ENCODE results near the gene RUBCN.
"Not testable (repeated sequence)": the region's sequence is repeated elsewhere in the genome, so short reads cannot be mapped to it uniquely, and the experiment has no call there.

- TF ChIP-seq CTCF (conservative IDR thresholded peaks at IDR 0.05; ENCODE audit: low read depth, low read length); EZH2 (IDR thresholded peaks at IDR 0.05; ENCODE audit: borderline replicate concordance, low read depth, low read length, poor library complexity, severe bottlenecking): not testable (repeated sequence)
Measured at GRCh38 chr3:197731483-197731882, 5.2 kb downstream of the RUBCN start.
